Esophagus muscularis mucosa (tissue), 4 donors: ENCODE results near the gene LRP1.

Experiments
- CTCF ChIP-seq, 3 experiments: fragments of 200-600 bp in 2 of 3; fragments of 450-650 bp in 1 of 3; sonication (generic) in 2 of 3; IDR thresholded peaks; one replicate each; pipeline ENCODE4 v1.5.1; 2017 to 2019; ENCODE audit warnings: antibody characterized with exemption in 3 of 3, mild to moderate bottlenecking in 2 of 3, moderate library complexity in 1 of 3
- EP300 ChIP-seq: sonication (generic); formaldehyde crosslinking; IDR thresholded peaks from one replicate; pipeline ENCODE4 v1.6.1; 2017; ENCODE audit warnings: antibody characterized with exemption
- POLR2A ChIP-seq: fragments of 450-650 bp; IDR thresholded peaks from one replicate; pipeline ENCODE4 v1.6.1; 2017; ENCODE audit warnings: antibody characterized with exemption, moderate library complexity, mild to moderate bottlenecking, low read depth
- POLR2AphosphoS5 ChIP-seq, 2 donors: sonication (generic); formaldehyde crosslinking; IDR thresholded peaks; one replicate each; pipeline ENCODE4 v1.6.1; 2017; ENCODE audit warnings: antibody characterized with exemption in 2 of 2

- TF ChIP-seq CTCF (IDR thresholded peaks at IDR 0.05), result no peak
- no peak for TF ChIP-seq POLR2A
- TF ChIP-seq POLR2AphosphoS5 (IDR thresholded peaks at IDR 0.05), result no peak
- TF ChIP-seq EP300, result no peak
These were observed 32.8 kb upstream of the LRP1 start for GRCh38 chr12:57095440-57095839.
